Activated T-cell treated with anti-CD3 and anti-CD28 coated beads for 48 hours (primary cell): ENCODE results near the gene PDE4D.

Experiments
- DNase-seq: peaks from one replicate; pipeline ENCODE4 v3.0.0-alpha.2; 2020; ENCODE audit warnings: low read depth

PDE4D gene

GRCh38 chr5:59037041-59037440 is 856.5 kb downstream of the PDE4D start:
- DNase-seq = no peak

DNA sequence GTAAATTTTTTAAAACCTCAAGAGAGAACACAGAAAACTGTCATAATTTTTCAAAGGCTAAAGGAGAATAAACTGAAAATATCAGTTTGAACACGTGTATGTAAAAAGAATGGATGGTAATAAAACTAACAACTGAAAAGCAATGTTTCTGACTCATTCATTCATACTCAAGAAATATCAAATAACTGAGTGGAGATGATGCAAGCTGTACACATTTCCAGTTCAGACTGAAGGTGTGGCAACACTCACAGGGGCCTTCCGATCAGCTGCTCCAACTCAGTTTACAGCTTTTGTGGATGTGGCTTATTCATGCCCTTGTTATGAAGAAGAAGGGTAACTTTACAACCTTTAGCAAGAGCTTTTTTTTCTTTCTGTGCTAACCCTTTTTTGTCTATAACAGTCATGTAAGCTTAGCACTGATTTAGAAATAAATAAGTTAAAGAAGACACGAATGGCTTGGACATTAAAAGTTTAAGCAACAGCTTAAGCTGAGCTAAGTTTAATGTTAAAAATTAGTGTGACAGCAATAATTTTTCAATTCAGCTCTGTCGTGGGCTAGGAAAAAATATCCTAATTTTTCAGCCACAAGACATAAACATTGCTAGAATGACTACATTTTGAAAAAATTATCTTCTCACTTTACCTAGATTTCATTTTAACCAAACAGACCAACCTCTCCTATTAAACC is 857.1 kb downstream of the PDE4D start:
- peak; percentile 29 for DNase-seq

GRCh38 chr5:59035681-59036080 is 857.8 kb downstream of the PDE4D start:
- no peak for DNase-seq

GRCh38 chr5:59034498-59035186 is 858.9 kb downstream of the PDE4D start:
- DNase-seq = no peak

DNA sequence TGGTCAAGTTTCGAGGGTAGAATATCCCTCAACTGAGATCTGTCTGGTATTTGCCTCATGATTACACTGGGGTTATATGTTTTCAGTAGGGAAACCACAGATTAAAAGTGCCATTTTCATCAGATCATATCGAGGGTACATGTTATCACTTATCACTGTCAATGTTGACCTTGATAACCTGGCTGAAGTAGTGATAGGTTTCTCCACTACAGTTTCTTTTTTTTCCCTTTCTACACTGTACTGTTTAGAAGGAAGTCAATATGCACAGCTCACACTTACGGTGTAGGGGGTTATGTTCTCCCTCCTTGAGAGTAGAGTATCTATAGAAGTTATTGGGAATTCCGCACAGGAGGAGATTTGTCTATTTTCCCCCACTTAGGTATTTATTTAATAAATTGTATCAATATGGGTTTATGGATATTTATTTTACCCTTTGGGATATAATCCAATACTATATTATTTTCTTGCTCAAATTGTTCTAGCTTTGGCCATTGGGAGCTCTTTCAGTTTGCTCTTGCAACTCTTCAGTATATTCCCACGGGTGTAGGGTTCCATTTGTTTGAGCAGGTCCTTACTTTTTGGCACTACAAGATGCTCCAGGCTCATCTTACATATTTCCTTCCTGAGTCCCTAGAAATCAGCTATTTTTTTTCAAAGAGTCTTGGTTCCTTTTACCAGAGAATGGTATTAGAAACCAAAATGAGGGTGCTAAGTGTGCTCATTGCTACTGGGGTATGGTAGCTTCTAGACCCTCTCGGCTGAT is 866.2 kb downstream of the PDE4D start:
- no peak for DNase-seq

DNA sequence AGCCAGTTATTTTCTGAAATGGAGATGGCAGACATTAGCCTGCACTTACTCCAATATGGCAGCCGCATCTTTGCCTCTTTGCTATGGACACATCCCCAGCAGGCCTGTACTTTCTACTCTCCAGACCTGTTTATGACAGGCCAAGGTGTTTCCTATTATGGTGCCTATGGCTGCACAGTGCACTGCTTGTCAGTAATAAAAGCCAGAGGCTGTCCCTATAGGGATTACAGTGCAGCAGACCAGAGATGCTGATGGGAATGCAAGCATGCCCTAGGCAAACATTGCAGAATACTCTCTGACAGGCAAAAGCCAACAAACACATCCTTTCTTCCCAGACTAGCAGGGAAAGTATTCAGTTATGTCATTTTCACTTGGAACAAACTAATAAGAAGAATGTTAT is 867.8 kb downstream of the PDE4D start:
- DNase-seq = no peak

- no peak for DNase-seq
Observed at GRCh38 chr5:59021837-59022514, 871.5 kb downstream of the PDE4D start.

GRCh38 chr5:59021286-59021673 is 872.2 kb downstream of the PDE4D start:
- no peak for DNase-seq

- DNase-seq = peak; percentile 20
Observed at GRCh38 chr5:59020611-59021285, 872.8 kb downstream of the PDE4D start.

- DNase-seq = no peak
Observed at GRCh38 chr5:59019078-59019477, 874.4 kb downstream of the PDE4D start.

DNA sequence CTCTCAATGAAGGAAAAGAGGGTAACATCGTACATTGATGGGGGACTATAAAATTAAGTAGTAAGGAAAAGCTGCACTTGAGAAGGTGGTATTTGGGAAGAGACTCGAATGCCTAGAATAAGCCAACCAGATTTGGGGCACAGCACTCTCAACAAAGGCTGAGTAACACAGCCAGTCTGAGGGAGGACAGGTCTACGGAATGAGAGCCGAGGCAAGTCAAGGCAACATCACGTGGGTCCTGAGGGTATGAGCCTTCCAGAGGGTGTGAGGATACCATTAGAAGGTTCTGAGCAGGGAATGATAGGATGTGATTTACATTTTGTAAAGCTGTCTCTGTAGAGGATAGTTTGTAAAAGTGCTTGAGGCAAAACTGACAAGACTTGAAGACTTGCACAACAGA is 876.6 kb downstream of the PDE4D start:
- DNase-seq = no peak

DNA sequence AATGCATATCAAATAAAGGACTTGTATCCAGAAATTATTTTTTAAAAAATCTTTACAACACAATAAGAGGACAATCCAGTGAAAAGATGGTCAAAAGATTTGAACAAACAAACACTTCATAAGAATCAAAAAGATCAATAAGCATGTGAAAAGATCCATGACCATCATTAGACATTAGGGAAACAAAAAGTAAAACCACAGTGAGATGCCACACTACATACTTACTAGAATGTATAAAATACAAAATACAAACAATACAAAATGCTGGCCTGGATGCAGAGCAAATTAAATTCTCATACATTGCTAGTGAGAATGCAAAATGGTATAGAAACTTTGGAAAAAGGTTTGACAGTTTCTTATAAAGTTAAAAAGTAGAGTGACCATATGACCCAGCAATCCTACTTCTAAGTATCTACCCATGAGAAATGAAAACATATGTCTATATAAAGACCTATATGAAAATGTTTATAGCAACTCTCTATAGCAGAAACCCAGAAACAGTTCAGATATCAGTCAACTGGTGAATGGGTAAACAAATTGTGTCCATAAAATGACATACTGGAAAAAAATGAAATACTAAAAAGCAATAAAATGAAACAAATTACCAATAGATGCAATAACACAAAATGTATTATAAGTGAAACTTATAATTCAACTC is 884.6 kb downstream of the PDE4D start:
- DNase-seq = no peak

DNA sequence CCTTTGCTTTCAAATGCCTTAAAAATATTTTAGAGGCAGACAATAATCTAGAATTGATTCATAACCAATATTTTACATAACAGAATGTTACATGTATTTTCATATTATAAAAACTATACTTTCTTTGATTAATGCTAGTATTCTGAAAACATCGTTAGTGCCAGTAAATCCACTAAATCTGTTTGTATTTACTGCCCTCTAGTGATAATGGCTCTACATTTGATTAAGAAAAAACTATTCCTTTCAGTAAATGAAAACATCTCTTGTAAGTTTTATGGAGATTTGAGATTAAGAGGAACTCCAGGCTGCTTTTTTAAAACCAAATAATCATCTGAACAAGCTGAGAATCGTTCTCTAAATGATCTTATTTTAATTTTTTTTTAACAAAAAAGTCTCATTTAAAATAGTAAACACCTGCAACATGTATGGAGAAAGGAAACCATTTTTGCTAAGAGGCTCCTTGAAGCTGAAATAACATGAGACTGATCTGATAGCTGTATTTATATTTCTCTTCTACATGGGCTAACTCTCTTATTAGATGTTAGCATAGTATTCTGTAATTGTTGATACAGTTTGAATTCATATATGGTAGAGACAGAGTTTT is 886.0 kb downstream of the PDE4D start:
- no peak for DNase-seq

- DNase-seq = no peak
Observed at GRCh38 chr5:59005934-59006701, 887.4 kb downstream of the PDE4D start.

DNA sequence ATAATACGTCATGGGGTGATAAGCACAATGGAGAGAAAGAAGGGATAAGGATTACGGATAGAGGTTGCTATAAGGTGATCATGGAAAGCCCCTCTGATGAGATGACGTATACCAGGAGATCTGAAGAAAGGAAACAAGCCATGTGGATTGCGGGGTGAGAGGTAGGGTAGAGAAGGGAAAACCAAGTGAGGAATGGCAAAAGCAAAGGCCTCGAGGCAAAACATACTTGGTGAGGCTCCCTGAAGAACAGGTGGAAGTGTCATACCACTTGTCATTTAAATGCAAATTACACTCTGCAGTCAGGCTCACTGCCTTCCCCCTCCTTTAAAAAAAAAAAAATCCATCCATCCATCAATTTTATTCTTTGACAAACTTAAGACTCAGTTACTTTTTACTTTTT is 889.9 kb downstream of the PDE4D start:
- no peak for DNase-seq

- no peak for DNase-seq
Observed at GRCh38 chr5:59003124-59003523, 890.4 kb downstream of the PDE4D start.

GRCh38 chr5:59002162-59002825 is 891.2 kb downstream of the PDE4D start:
- DNase-seq = no peak

DNA sequence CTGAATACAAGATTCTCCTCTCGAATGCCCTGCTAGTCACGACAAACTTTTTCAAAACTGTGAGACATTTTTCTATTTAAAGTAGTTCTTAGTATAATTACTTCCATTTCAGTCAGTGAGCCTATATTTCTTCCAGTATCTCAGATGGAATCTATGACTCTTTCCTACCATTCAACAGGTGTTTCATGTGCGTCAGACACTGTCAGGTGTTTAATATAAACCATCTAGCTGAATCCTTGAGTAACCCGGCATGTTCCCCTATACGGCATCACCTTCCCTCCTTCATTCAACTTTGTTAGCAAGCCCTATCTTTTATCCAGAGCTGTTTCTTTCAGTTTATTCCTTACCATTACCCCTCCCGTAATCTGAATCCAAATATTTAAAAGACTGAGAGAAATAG is 891.8 kb downstream of the PDE4D start:
- DNase-seq = no peak

GRCh38 chr5:59001154-59001553 is 892.4 kb downstream of the PDE4D start:
- DNase-seq = no peak

GRCh38 chr5:59000211-59000610 is 893.3 kb downstream of the PDE4D start:
- DNase-seq = no peak
